Fibroblast of villous mesenchyme (primary cell): Measurements from ENCODE around the gene TIMM29. TPM values are rescaled to one million over a fixed set of nuclear protein-coding genes. Genes with fewer than 3 reads are reported as not detected.

Experiments
- DNase-seq: peaks from one replicate; pipeline ENCODE4 v3.0.0-alpha.2; 2010; ENCODE audit warnings: low read depth
- H3K4me3 ChIP-seq: 2 replicates; pipeline ENCODE4 v1.5.1; 2011; ENCODE audit warnings: low read depth, mild to moderate bottlenecking, low read length
- CTCF ChIP-seq: IDR thresholded peaks from 2 replicates; pipeline ENCODE4 v1.5.1; 2012; ENCODE audit warnings: low read depth, mild to moderate bottlenecking, low read length; ENCODE audit not compliant: insufficient read depth
- total RNA-seq: library from RNA; depleted of rRNA; stranded (reverse); fragments of >200 nt; gene quantifications from 2 replicates; pipeline ENCODE4 v1.2.3, GENCODE V29; 2012

The TIMM29 gene
- total RNA-seq, 1 donor = 41.0 TPM

- DNase-seq = peak; percentile 36
- no peak for TF ChIP-seq CTCF
- peak overlapping the region; percentile 96 for H3K4me3 ChIP-seq
Measured at GRCh38 chr19:10961073-10961860, 32.7 kb downstream of the TIMM29 start.

GRCh38 chr19:10962863-10963262 is 34.3 kb downstream of the TIMM29 start:
- no peak for DNase-seq
- no peak overlapping the region for H3K4me3 ChIP-seq
- no peak for TF ChIP-seq CTCF

- H3K4me3 ChIP-seq = no peak overlapping the region
- no peak for DNase-seq
- TF ChIP-seq CTCF = no peak
Measured at GRCh38 chr19:10963865-10964264, 35.3 kb downstream of the TIMM29 start.

GRCh38 chr19:10964903-10965302 is 36.3 kb downstream of the TIMM29 start:
- H3K4me3 ChIP-seq = no peak overlapping the region
- no peak for TF ChIP-seq CTCF
- no peak for DNase-seq

DNA sequence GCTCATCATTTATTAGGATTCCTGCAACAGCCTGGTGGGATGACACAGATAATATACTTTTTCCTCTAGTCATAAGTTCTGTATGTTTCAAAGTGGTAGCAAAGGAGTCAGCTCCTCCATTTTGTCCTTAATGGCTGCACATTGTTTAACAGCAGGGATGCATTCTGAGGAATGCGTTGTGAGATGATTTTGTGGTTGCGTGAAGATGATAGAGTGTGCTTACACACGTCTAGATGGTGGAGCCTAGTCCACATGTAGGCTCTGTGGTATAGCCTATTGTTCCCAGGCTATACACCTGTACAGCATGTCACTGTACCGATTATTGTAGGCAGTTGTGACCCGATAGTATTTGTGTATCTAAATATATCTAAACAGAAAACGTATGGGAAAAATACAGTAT is 36.8 kb downstream of the TIMM29 start:
- DNase-seq = no peak
- TF ChIP-seq CTCF = no peak
- no peak overlapping the region for H3K4me3 ChIP-seq

GRCh38 chr19:10966809-10967208 is 38.2 kb downstream of the TIMM29 start:
- no peak for DNase-seq
- H3K4me3 ChIP-seq = no peak overlapping the region
- TF ChIP-seq CTCF = no peak
